ENCODE measurements around the gene IFNA2. TPM values are rescaled to one million over a fixed set of nuclear protein-coding genes. Genes with fewer than 3 reads are reported as not detected.
"Not testable (repeated sequence)": the region's sequence is repeated elsewhere in the genome, so short reads cannot be mapped to it uniquely, and the experiment has no call there.

Gene IFNA2
- not detected for total RNA-seq
- polyA plus RNA-seq, result not detected
- long read RNA-seq, donor 1, result 0 reads
- long read RNA-seq, donor 2, result 0 reads
- long read RNA-seq, donor 3, result 0 reads
- long read RNA-seq, donor 4, result 0 reads
- long read RNA-seq, donor 5, result 0 reads

- peaks cover 0 to 2% (median 0%) of the 10 kb centered on the region in 3 donors for H3K27me3 ChIP-seq (ENCODE audit: control insufficient read depth in 3 of 3, insufficient read depth in 3 of 3, low read length in 2 of 3)
- TF ChIP-seq CTCF (IDR thresholded peaks at IDR 0.05; ENCODE audit: control extremely low read depth, extremely low read depth), result no peak
- H3K9ac ChIP-seq (ENCODE audit: insufficient read depth in 1 of 2, low read length in 2 of 2), result no peak within 1 kb of the TSS
- no peak within 1 kb of the TSS for H3K4me3 ChIP-seq
- no peaks in the 10 kb centered on the region for H3K4me1 ChIP-seq (ENCODE audit: control insufficient read depth in 5 of 5, insufficient read depth in 5 of 5, low read length in 5 of 5)
- ATAC-seq (ENCODE audit: insufficient read depth, low FRiP score) (no peak), DNase-seq (no peak)
- H3K9me3 ChIP-seq (ENCODE audit: control insufficient read depth in 4 of 4, insufficient read depth in 3 of 4, low read length in 3 of 4), result no peaks in the 10 kb centered on the region
- H3K27ac ChIP-seq (ENCODE audit: low read depth in 1 of 2, low read length in 1 of 2), result no peak within 1 kb of the TSS
- no peaks in the 10 kb centered on the region for H3K36me3 ChIP-seq (ENCODE audit: control insufficient read depth in 4 of 4, insufficient read depth in 4 of 4, low read length in 4 of 4)
- WGBS, 2 donors, result 24 to 39% methylated on average over 1 of the region's 1 CpG
These were observed at the start of gene IFNA2 for GRCh38 chr9:21385131-21385670. TSS of gene IFNA2 (minus strand) at chr9:21385398. CDS start at chr9:21385329, 69 bp downstream.

GRCh38 chr9:21435015-21435383, 49.8 kb upstream of the IFNA2 start:
- not testable (repeated sequence) for H3K4me1 ChIP-seq (ENCODE audit: control insufficient read depth in 5 of 5, insufficient read depth in 5 of 5, low read length in 5 of 5); ATAC-seq (ENCODE audit: insufficient read depth, low FRiP score); H3K27ac ChIP-seq (ENCODE audit: low read depth in 1 of 2, low read length in 1 of 2); DNase-seq; H3K9me3 ChIP-seq (ENCODE audit: control insufficient read depth in 4 of 4, insufficient read depth in 3 of 4, low read length in 3 of 4); H3K4me3 ChIP-seq; H3K36me3 ChIP-seq (ENCODE audit: control insufficient read depth in 4 of 4, insufficient read depth in 4 of 4, low read length in 4 of 4); H3K27me3 ChIP-seq (ENCODE audit: control insufficient read depth in 3 of 3, insufficient read depth in 3 of 3, low read length in 2 of 3); H3K9ac ChIP-seq (ENCODE audit: insufficient read depth in 1 of 2, low read length in 2 of 2)
- WGBS, 2 donors, result 85 to 92% methylated on average over 7 of the region's 7 CpGs

GRCh38 chr9:21434202-21435014, 49.2 kb upstream of the IFNA2 start:
- Histone ChIP-seq H3K27me3 (ENCODE audit: control insufficient read depth in 3 of 3, insufficient read depth in 3 of 3, low read length in 2 of 3) (peaks cover 0 to 9% (median 0%) of the 10 kb centered on the region in 3 donors), H3K36me3 (ENCODE audit: control insufficient read depth in 4 of 4, insufficient read depth in 4 of 4, low read length in 4 of 4) (no peaks in the 10 kb centered on the region), H3K4me1 (ENCODE audit: control insufficient read depth in 5 of 5, insufficient read depth in 5 of 5, low read length in 5 of 5) (no peaks in the 10 kb centered on the region), H3K27ac (ENCODE audit: low read depth in 1 of 2, low read length in 1 of 2) (no peak overlapping the region), H3K9ac (ENCODE audit: insufficient read depth in 1 of 2, low read length in 2 of 2) (no peak overlapping the region), H3K9me3 (ENCODE audit: control insufficient read depth in 4 of 4, insufficient read depth in 3 of 4, low read length in 3 of 4) (no peaks in the 10 kb centered on the region), H3K4me3 (no peak overlapping the region)
- TF ChIP-seq CTCF (IDR thresholded peaks at IDR 0.05; ENCODE audit: control extremely low read depth, extremely low read depth), result peak; percentile 2
- 57 to 62% methylated on average over 9 of the region's 9 CpGs for WGBS, 2 donors
- DNase-seq (peak; percentile 23 to 59 (median 41)), ATAC-seq (ENCODE audit: insufficient read depth, low FRiP score) (no peak)

GRCh38 chr9:21432672-21433425, 47.7 kb upstream of the IFNA2 start:
- no peak for ATAC-seq (ENCODE audit: insufficient read depth, low FRiP score)
- Histone ChIP-seq H3K9me3 (ENCODE audit: control insufficient read depth in 4 of 4, insufficient read depth in 3 of 4, low read length in 3 of 4) (no peaks in the 10 kb centered on the region), H3K9ac (ENCODE audit: insufficient read depth in 1 of 2, low read length in 2 of 2) (no peak overlapping the region), H3K27me3 (ENCODE audit: control insufficient read depth in 3 of 3, insufficient read depth in 3 of 3, low read length in 2 of 3) (peaks cover 0 to 9% (median 0%) of the 10 kb centered on the region in 3 donors), H3K27ac (ENCODE audit: low read depth in 1 of 2, low read length in 1 of 2) (no peak overlapping the region), H3K4me3 (no peak overlapping the region), H3K4me1 (ENCODE audit: control insufficient read depth in 5 of 5, insufficient read depth in 5 of 5, low read length in 5 of 5) (no peaks in the 10 kb centered on the region), H3K36me3 (ENCODE audit: control insufficient read depth in 4 of 4, insufficient read depth in 4 of 4, low read length in 4 of 4) (no peaks in the 10 kb centered on the region)
- 29 to 60% methylated on average over 2 of the region's 2 CpGs for WGBS, 2 donors
- DNase-seq, result no peak
- no peak for TF ChIP-seq CTCF (IDR thresholded peaks at IDR 0.05; ENCODE audit: control extremely low read depth, extremely low read depth)

Measured in lung (tissue), 16 donors.